Ovary (tissue), 3 donors: Measurements from ENCODE around the gene KIF26A.

Experiments used
- CTCF ChIP-seq, 3 donors: fragments of 450-650 bp in 2 of 3; fragments of 200-600 bp in 1 of 3; IDR thresholded peaks; one replicate each; pipeline versions ENCODE4 v1.5.1 to v1.8.0; 2016 to 2022; ENCODE audit warnings: antibody characterized with exemption in 3 of 3, mild to moderate bottlenecking in 1 of 3
- EP300 ChIP-seq: sonication (generic); formaldehyde crosslinking; IDR thresholded peaks from one replicate; pipeline ENCODE4 v1.6.1; 2017; ENCODE audit warnings: antibody characterized with exemption
- POLR2A ChIP-seq: fragments of 450-650 bp; IDR thresholded peaks from one replicate; pipeline ENCODE4 v1.6.1; 2017; ENCODE audit warnings: antibody characterized with exemption, mild to moderate bottlenecking, moderate library complexity
- donor health status: DM: no; HTN: no; CAD: no.

- TF ChIP-seq POLR2A (no peak), CTCF (IDR thresholded peaks at IDR 0.05) (no peak), EP300 (no peak)
Measured at GRCh38 chr14:104166698-104167097, 28.3 kb downstream of the KIF26A start.
